HepG2 (cell line): Measurements from ENCODE around the gene FCHO1. TPM values are rescaled to one million over a fixed set of nuclear protein-coding genes. Genes with fewer than 3 reads are reported as not detected.
A peak's percentile ranks its signal among the peaks of the same experiment; 100 is the strongest.

ENCODE experiments used
- ATM ChIP-seq: fragments of 450-650 bp; IDR thresholded peaks from 2 replicates; pipeline ENCODE4 v1.7.1; 2017; ENCODE audit warnings: mild to moderate bottlenecking, borderline replicate concordance
- CENPX ChIP-seq: sonication (generic); formaldehyde crosslinking; IDR thresholded peaks from 2 replicates; pipeline ENCODE4 v1.9.0; 2021; ENCODE audit warnings: mild to moderate bottlenecking, missing genetic modification reagents, moderate library complexity
- FIP1L1 ChIP-seq: fragments of 200-400 bp; formaldehyde crosslinking; IDR thresholded peaks from 2 replicates; pipeline ENCODE4 v1.6.1; 2018; ENCODE audit warnings: low read depth, mild to moderate bottlenecking, low read length, moderate library complexity, borderline replicate concordance; ENCODE audit not compliant: insufficient read depth
- KAT8 ChIP-seq: IDR thresholded peaks from 2 replicates; pipeline ENCODE4 v1.6.1; 2016; ENCODE audit warnings: missing genetic modification reagents, missing compliant biosample characterization
- KIAA2018 ChIP-seq: sonication (generic); formaldehyde crosslinking; IDR thresholded peaks from 2 replicates; pipeline ENCODE4 v1.5.0; 2020; ENCODE audit warnings: mild to moderate bottlenecking, missing genetic modification reagents, borderline replicate concordance
- MATR3 ChIP-seq: sonication (generic); formaldehyde crosslinking; IDR thresholded peaks from 2 replicates; pipeline ENCODE4 v1.4.0; 2020; ENCODE audit warnings: missing genetic modification reagents
- MAX ChIP-seq: IDR thresholded peaks from 2 replicates; pipeline ENCODE4 v1.6.1; 2012; ENCODE audit warnings: inconsistent platforms
- MED13 ChIP-seq: sonication (generic); formaldehyde crosslinking; IDR thresholded peaks from 2 replicates; pipeline ENCODE4 v1.5.0; 2020; ENCODE audit warnings: missing genetic modification reagents
- NCOA1 ChIP-seq: sonication (generic); formaldehyde crosslinking; IDR thresholded peaks from 2 replicates; pipeline ENCODE4 v1.9.0; 2021; ENCODE audit warnings: missing genetic modification reagents
- THAP8 ChIP-seq: sonication (generic); formaldehyde crosslinking; IDR thresholded peaks from 2 replicates; pipeline ENCODE4 v1.5.1; 2020; ENCODE audit warnings: missing genetic modification reagents, mild to moderate bottlenecking, borderline replicate concordance
- ZC3H13 ChIP-seq: sonication (generic); formaldehyde crosslinking; IDR thresholded peaks from 2 replicates; pipeline ENCODE4 v1.8.1; 2023; ENCODE audit warnings: mild to moderate bottlenecking, missing genetic modification reagents, moderate library complexity
- ZHX1 ChIP-seq: sonication (generic); formaldehyde crosslinking; IDR thresholded peaks from 2 replicates; pipeline ENCODE4 v1.8.1; 2022; ENCODE audit warnings: low read depth, mild to moderate bottlenecking, missing genetic modification reagents
- ZNF207 ChIP-seq: fragments of 450-650 bp; IDR thresholded peaks from 2 replicates; pipeline ENCODE4 v1.6.1; 2016; ENCODE audit warnings: antibody characterized with exemption, borderline replicate concordance
- ZNF3 ChIP-seq: IDR thresholded peaks from 2 replicates; pipeline ENCODE4 v1.7.0; 2017; ENCODE audit warnings: inconsistent platforms
- polyA plus RNA-seq, 8 experiments: library from polyadenylated mRNA; depleted of rRNA in 3 of 8; stranded (reverse) in 7 of 8; unstranded in 1 of 8; fragments of >200 nt; fragmentation: Illumina TruSeq in 4 of 8; extraction: Trizol in 4 of 8; gene quantifications; 2 replicates each; pipeline versions ENCODE4 v1.2.1 to v1.2.3, GENCODE V29; 2011 to 2016; ENCODE audit warnings: low read depth in 4 of 8, missing spikeins in 1 of 8, mixed read lengths in 1 of 8; ENCODE audit not compliant: insufficient read depth in 1 of 8
- total RNA-seq, 5 experiments: library from RNA; depleted of rRNA; stranded (reverse); fragments of >200 nt; fragmentation: Illumina TruSeq; extraction: Trizol; gene quantifications; 2 replicates each; pipeline ENCODE4 v1.2.3, GENCODE V29; 2016; ENCODE audit warnings: low read depth in 1 of 5

The FCHO1 gene
- total and polyA plus RNA-seq, 2 of the 13 experiments (the other 11 are each of a cell fraction or from before 2014, with no cell fraction given) = 1.3 to 3.1 TPM

GRCh38 chr19:17719730-17720400 lies 31.4 kb upstream of the FCHO1 start (continued):
- TF ChIP-seq ZHX1 (0 out of 2 replicates have a peak, but pooled peaks have one; percentile 32), KIAA2018 (CRISPR knock-in tag) (no peak), ZNF207 (no peak), CENPX (no peak), FIP1L1 (no peak), ZC3H13 (CRISPR knock-in tag) (no peak), NCOA1 (CRISPR knock-in tag) (no peak), KAT8 (CRISPR knock-in tag) (no peak), ZNF3 (CRISPR knock-in tag) (no peak), THAP8 (CRISPR knock-in tag) (no peak), MED13 (CRISPR knock-in tag) (no peak), ATM (no peak), MATR3 (no peak), MAX (no peak)
